LNCaP clone FGC (cell line): ENCODE results near the gene HTR2A.

Experiments used
- DNase-seq: peaks from one replicate; pipeline ENCODE4 v3.0.0-alpha.2; 2011; ENCODE audit warnings: low read depth
- H3K4me3 ChIP-seq: 2 replicates; pipeline ENCODE4 v1.5.1; 2011; ENCODE audit warnings: mild to moderate bottlenecking, low read depth, low read length, control low read depth
- CTCF ChIP-seq: IDR thresholded peaks from 2 replicates; pipeline ENCODE4 v1.5.1; 2012; ENCODE audit warnings: mild to moderate bottlenecking; ENCODE audit not compliant: control insufficient read depth, insufficient read depth; ENCODE audit errors: extremely low read depth

HTR2A gene

DNA sequence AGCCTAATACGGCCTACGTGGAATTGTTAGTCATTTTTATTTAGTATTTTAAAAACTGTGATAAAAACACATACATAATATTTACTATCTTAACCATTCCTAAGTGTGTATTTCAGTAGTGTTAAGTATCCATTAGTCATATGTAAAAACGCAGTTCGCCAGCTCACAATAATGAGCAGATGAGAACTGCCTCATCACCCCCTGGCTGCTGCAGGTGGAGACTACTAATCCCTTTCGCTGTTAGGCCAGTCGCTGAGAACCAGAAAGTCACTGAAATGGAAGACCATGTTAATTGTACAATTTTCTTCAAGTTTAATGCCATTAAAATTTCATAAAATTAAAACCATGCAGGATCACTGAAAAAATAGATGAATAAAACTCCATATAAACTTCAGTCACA is 101.5 kb downstream of the HTR2A start:
- H3K4me3 ChIP-seq: no peak overlapping the region
- no peak for TF ChIP-seq CTCF
- no peak for DNase-seq

DNA sequence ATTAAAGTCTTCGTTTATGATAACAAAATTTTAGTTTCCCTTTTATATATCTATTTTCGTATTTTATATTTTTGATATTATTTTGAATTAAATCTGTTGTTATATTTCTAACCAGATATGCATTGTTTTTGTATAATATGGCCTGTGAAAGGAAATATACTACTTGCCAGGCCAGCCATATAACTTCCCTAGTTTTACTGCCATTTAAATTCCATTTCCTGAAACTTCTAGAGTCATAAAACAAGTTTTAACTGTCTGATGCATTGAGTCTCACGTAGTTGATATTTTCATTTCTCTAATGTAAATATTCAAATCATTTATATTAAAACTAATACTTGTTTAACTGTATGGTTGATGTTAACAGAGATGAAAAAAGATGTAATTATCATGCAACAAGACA is 113.3 kb downstream of the HTR2A start:
- DNase-seq: no peak
- no peak for TF ChIP-seq CTCF
- no peak overlapping the region for H3K4me3 ChIP-seq

GRCh38 chr13:46782691-46783090 is 114.2 kb downstream of the HTR2A start:
- no peak for DNase-seq
- no peak for TF ChIP-seq CTCF
- no peak overlapping the region for H3K4me3 ChIP-seq

- DNase-seq: no peak
- TF ChIP-seq CTCF: no peak
- no peak overlapping the region for H3K4me3 ChIP-seq
Observed at GRCh38 chr13:46782066-46782465, 114.8 kb downstream of the HTR2A start.
